Measurements from ENCODE around the gene ABHD16A. TPM values are rescaled to one million over a fixed set of nuclear protein-coding genes. Genes with fewer than 3 reads are reported as not detected.

The ABHD16A gene
- total RNA-seq (10 to 100 TPM; 57.8 to 75.1 TPM), total RNA-seq (6.0 to 7.3 reads per million in 2 donors)

DNA sequence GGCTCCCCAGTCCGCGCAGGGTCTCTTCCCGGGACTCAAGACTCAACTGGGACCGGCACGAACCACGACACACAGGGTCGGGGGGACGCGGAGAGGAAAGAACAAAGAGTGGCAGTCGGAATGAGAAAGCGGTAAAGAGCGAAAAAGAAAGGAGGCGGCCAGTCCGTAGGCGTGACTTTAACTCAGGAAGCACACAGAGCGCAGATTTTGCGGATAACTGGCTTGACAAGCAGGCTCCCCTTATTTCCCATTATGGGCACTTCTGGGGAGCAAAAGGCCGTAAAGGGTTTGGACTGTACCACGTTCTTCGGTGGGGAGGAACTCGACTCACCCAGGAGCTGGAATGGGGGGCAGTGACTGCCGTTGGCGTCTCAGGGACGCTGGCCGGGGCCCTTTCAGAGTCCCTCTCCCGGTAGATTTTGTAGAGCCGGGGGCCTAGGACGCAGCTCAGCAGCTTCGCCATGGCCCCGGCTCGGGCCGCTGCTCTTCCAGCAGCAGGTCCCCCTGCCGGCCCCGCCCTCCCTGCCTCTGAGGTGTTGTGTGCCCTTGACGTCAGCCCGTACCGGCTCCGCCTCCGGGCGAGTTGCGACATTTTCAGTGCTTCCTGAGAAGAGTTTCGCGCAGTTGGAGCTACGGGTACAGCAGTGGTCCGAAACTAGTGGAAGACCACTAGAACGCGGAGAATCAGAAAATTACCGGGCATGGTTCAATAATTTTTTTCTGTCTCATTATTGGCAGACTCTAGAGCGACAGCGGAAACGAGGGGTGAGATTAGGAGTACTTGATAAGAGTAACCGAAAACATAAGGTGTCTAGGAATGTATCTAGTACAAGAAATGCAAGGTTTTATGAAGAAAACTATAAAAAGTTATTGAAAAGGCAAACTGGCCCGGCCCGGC lies at the start of gene ABHD16A:
Gene ABHD16A, minus strand, starts transcription at position 506 of the 898 bp plus-strand sequence. Its CDS starts 43 bp downstream, at position 463.
- peaks cover 7% of the 10 kb centered on the region for H3K36me3 Mint-ChIP-seq (ENCODE audit: low read depth)
- H3K4me3 Mint-ChIP-seq, result peak within 1 kb of the TSS; percentile 100

DNA sequence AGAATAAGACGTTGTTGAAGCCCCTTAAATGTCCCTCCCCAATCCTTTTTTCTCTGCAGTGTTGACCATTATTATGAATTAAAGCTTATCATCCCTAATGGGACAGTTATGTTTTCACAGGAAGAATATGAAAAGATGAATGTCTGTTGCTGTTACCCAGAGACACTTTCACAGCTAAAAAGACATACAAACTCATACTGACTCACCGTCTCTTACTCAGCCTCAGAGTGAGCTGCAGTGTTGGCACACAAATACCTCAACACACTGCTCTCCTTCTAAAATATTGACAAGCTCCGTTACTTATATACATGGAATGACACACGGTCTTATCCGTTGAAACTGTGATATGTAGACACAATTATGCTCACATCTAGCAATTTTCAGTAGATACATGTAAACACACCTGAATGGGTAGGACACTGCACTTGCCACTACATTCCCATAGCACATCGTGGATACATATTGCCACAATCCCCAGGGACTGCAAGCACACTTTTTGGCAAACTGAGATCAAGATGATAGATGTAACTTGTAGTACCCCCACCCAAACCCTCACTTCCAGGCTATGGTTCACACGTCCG lies 49.7 kb upstream of the ABHD16A start:
- Mint-ChIP-seq H3K27ac (no peak overlapping the region), H3K4me3 (no peak overlapping the region), H3K27me3 (no peaks in the 10 kb centered on the region), H3K36me3 (ENCODE audit: low read depth) (no peaks in the 10 kb centered on the region), H3K4me1 (peaks cover 2% of the 10 kb centered on the region)
- ATAC-seq, result no peak
- no peaks in the 10 kb centered on the region for H3K9me3 ChIP-seq (ENCODE audit: control insufficient read depth, low read length, poor library complexity, severe bottlenecking)
- no peak for DNase-seq

More for the DNA sequence above, at the start of gene ABHD16A:
- ATAC-seq (peak; percentile 93), DNase-seq (peak; percentile 92 to 93 (median 93))
- no peaks in the 10 kb centered on the region for H3K9me3 ChIP-seq (ENCODE audit: control insufficient read depth, low read length, poor library complexity, severe bottlenecking)
- H3K27me3 Mint-ChIP-seq, result no peaks in the 10 kb centered on the region
- H3K4me1 Mint-ChIP-seq, result peaks cover 25% of the 10 kb centered on the region
- H3K27ac Mint-ChIP-seq, result peak within 1 kb of the TSS; percentile 100

DNA sequence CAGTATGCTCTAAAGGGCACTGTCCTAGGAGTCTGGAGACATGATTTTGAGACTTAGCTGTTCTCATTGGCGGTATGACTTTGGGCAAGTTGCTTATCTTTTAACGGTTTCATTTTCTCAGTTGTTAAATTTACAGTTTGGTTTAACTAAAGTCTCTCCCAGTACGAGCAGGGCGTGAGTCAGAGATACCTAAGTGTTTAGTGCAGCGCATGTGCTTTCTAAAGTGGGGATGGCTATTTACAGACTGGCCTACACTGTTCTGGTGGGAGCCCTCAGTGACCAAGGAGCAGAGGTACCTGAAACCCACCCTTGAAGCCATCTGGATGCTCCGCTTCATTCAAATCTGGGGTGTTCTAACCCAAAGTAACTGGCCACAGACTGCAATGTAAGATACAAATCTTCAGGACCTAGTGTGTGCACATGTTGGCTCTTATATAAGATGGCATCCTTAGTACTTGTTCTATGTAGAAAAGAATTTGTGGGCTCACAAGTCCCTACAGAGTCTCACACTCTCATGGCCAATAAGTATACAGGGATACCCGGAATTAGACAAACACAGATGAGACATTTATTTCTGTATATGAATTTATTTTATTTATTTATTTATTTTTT lies 47.4 kb upstream of the ABHD16A start:
- Mint-ChIP-seq H3K27ac (no peak overlapping the region), H3K36me3 (ENCODE audit: low read depth) (peaks cover 2% of the 10 kb centered on the region), H3K4me3 (no peak overlapping the region), H3K27me3 (no peaks in the 10 kb centered on the region), H3K4me1 (no peaks in the 10 kb centered on the region)
- no peaks in the 10 kb centered on the region for H3K9me3 ChIP-seq (ENCODE audit: control insufficient read depth, low read length, poor library complexity, severe bottlenecking)
- ATAC-seq (no peak), DNase-seq (no peak)

DNA sequence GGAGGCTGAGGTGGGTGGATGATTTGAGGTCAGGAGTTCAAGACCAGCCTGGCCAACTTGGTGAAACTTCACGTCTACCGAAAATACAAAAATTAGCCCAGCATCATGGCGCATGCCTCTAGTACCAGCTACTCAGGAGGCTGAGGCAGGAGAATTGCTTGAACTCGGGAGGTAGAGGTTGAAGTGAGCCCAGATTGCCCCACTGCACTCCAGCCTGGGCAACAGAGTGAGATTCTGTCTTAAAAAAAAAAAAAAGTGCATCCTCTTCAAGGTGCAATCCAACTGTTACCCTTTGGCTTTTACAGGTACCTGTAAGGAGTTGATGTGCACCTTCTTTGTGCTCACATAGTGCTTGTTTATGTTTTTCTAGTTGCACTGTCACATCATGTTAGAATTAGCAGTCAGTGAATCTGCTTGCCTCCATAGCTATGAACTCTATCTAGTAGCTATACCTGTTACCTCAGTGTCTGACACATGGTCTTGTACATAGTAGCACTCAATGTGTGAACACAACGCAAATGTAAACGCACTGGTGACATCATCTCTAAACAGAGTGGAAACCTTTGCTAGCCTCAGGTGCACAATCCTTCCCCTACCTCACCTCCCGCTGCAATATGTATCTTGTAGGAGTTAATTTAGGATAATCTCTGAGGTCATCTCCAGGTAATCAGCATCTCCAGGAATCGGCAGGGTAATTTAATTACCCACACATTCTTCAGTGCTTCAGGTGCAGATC lies 46.3 kb upstream of the ABHD16A start:
- no peak for ATAC-seq
- Mint-ChIP-seq H3K36me3 (ENCODE audit: low read depth) (peaks cover 2% of the 10 kb centered on the region), H3K27ac (no peak overlapping the region), H3K4me3 (no peak overlapping the region), H3K4me1 (no peaks in the 10 kb centered on the region), H3K27me3 (no peaks in the 10 kb centered on the region)
- no peaks in the 10 kb centered on the region for H3K9me3 ChIP-seq (ENCODE audit: control insufficient read depth, low read length, poor library complexity, severe bottlenecking)
- DNase-seq, result no peak

DNA sequence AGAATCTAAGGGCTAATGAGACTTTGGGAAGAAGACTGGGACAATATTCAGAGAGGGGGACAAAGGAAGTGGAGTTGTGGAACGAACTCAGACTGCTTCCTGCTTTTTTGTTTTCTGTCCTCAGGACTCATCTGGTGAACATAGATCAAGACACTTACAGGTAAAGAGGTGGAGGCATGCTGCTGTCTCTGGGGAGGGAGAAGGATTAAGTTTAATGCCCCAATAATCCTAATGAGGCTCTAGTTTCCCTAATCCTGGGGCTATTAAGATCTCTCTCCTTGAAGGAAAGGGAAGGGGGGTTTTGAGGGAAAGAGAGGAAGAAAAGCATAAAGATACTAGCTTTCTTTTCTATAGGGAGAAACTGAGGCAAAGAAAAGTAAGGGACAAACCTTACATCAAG lies 41.3 kb upstream of the ABHD16A start:
- Mint-ChIP-seq H3K36me3 (ENCODE audit: low read depth) (peaks cover 2% of the 10 kb centered on the region), H3K27me3 (no peaks in the 10 kb centered on the region), H3K27ac (no peak overlapping the region), H3K4me3 (no peak overlapping the region), H3K4me1 (peaks cover 20% of the 10 kb centered on the region)
- no peaks in the 10 kb centered on the region for H3K9me3 ChIP-seq (ENCODE audit: control insufficient read depth, low read length, poor library complexity, severe bottlenecking)
- ATAC-seq, result no peak
- no peak for DNase-seq

DNA sequence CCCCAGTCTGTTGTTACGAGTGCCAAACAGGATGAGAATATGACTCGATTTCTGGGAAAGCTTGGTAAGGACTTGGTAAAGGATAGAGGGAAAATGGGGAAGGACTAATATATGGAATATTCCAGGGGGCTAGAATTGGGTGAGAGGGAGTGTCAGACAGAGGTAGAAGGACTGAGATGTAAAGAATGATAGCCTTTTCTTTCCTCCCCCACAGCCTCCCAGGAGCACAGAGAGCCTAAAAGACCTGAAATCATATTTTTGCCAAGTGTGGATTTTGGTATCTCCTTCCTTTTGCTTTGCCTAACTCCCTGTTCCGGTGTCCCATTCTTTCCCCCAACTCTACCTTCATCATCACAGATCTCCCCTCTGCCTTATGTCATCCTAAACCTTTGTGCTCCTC lies 39.8 kb upstream of the ABHD16A start:
- ATAC-seq, result no peak
- H3K27ac Mint-ChIP-seq, result no peak overlapping the region
- peaks cover 35% of the 10 kb centered on the region for H3K4me1 Mint-ChIP-seq
- no peaks in the 10 kb centered on the region for H3K27me3 Mint-ChIP-seq
- no peak overlapping the region for H3K4me3 Mint-ChIP-seq
- H3K9me3 ChIP-seq (ENCODE audit: control insufficient read depth, low read length, poor library complexity, severe bottlenecking), result no peaks in the 10 kb centered on the region
- no peak for DNase-seq
- H3K36me3 Mint-ChIP-seq (ENCODE audit: low read depth), result peaks cover 2% of the 10 kb centered on the region

DNA sequence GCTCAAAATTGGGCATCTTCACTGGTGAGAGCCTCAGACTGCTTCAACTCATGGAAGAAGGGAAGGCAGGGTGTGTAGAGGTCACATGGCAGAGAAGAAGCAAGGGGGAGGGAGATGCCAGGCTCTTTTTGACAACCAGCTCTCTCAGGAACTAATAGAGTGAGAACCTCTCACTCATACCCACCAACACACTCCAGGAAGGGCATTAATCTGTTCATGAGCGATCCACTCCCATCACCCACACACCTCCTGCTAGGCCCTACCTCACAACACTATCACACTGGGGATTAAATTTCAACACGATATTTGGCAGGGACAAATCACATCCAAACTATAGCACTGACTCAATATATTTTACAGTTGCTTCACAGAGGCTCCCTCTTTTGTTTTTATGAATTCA lies 38.7 kb upstream of the ABHD16A start:
- H3K27ac Mint-ChIP-seq, result no peak overlapping the region
- DNase-seq, result no peak
- H3K4me3 Mint-ChIP-seq, result peak overlapping the region; percentile 33
- H3K36me3 Mint-ChIP-seq (ENCODE audit: low read depth), result no peaks in the 10 kb centered on the region
- H3K27me3 Mint-ChIP-seq, result no peaks in the 10 kb centered on the region
- ATAC-seq, result no peak
- H3K4me1 Mint-ChIP-seq, result peaks cover 45% of the 10 kb centered on the region
- no peaks in the 10 kb centered on the region for H3K9me3 ChIP-seq (ENCODE audit: control insufficient read depth, low read length, poor library complexity, severe bottlenecking)

DNA sequence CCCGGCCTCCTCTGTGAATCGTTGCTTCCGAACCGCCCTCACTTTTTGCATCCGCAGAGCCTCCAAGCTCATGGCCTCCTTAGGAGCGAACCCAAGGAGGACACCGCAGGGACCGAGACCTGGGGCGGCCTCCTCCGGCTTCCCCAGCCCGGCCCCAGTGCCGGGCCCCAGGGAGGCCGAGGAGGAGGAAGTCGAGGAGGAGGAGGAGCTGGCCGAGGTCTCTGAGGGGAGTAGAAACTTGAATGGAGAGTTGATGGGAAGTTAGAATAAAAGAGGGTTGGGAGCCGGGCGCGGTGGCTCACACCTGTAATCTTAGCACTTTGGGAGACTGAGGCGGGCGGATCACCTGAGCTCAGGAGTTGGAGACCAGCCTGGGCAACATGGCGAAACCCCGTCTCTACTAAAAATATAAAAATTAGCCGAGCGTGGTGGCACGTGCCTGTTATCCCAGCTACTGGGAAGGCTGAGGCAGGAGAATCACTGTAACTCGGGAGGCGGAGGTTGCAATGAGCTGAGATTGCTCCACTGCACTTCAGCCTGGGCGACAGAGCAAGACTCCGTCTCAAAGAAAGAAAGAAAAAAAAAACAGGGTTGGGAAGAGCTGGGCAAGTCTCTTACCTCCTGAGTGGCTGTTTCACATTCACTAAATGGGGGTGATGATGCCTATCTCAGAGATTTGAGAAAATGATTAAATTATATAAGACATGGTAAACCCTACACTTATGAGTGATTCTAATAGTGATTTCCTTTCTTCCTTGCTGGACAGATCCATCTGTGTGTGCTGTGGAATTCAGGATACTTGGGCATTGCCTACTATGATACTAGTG lies 37.5 kb upstream of the ABHD16A start:
- no peaks in the 10 kb centered on the region for H3K27me3 Mint-ChIP-seq
- H3K36me3 Mint-ChIP-seq (ENCODE audit: low read depth), result peaks cover 5% of the 10 kb centered on the region
- peaks cover 53% of the 10 kb centered on the region for H3K4me1 Mint-ChIP-seq
- H3K9me3 ChIP-seq (ENCODE audit: control insufficient read depth, low read length, poor library complexity, severe bottlenecking), result no peaks in the 10 kb centered on the region
- no peak for DNase-seq
- ATAC-seq, result no peak
- peak overlapping the region; percentile 96 for H3K27ac Mint-ChIP-seq
- peak overlapping the region; percentile 97 for H3K4me3 Mint-ChIP-seq

DNA sequence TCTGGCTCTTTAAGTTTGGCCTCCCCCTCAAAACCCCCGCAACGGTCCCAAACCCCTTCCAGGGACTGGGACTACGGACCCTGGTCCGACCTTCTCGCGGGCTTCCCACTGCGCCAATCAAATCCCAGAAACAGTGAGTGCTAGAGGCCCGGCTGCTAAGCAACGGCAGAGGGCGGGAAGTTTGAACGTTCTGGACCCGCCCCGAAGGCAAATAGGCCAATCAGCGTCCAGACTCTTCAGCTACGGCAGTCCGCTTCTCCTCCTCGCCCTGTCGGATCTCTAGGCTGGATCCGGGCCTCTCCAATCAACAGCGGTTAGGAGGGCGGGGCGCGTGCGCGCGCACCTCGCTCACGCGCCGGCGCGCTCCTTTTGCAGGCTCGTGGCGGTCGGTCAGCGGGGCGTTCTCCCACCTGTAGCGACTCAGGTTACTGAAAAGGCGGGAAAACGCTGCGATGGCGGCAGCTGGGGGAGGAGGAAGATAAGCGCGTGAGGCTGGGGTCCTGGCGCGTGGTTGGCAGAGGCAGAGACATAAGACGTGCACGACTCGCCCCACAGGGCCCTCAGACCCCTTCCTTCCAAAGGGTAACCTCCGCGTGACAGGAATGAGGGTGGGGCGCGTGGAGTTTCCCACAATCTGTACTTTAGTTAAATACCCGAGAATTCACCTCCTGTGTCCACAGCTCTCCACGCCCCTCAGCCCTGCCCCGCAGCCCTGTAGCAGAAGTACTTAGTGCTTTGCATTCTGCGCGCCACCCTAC lies 36.7 kb upstream of the ABHD16A start, which contains the start of gene MSH5:
Gene MSH5, plus strand, starts transcription at position 367 of the 758 bp plus-strand sequence. CDS start 462 bp downstream, outside the sequence.
- peak; percentile 90 for ATAC-seq
- H3K9me3 ChIP-seq (ENCODE audit: control insufficient read depth, low read length, poor library complexity, severe bottlenecking), result no peaks in the 10 kb centered on the region
- peak; percentile 87 to 94 (median 91) for DNase-seq
- H3K4me1 Mint-ChIP-seq, result peaks cover 61% of the 10 kb centered on the region
- peak within 1 kb of the TSS; percentile 99 for H3K4me3 Mint-ChIP-seq
- no peaks in the 10 kb centered on the region for H3K27me3 Mint-ChIP-seq
- peak within 1 kb of the TSS; percentile 96 for H3K27ac Mint-ChIP-seq
- H3K36me3 Mint-ChIP-seq (ENCODE audit: low read depth), result peaks cover 8% of the 10 kb centered on the region

DNA sequence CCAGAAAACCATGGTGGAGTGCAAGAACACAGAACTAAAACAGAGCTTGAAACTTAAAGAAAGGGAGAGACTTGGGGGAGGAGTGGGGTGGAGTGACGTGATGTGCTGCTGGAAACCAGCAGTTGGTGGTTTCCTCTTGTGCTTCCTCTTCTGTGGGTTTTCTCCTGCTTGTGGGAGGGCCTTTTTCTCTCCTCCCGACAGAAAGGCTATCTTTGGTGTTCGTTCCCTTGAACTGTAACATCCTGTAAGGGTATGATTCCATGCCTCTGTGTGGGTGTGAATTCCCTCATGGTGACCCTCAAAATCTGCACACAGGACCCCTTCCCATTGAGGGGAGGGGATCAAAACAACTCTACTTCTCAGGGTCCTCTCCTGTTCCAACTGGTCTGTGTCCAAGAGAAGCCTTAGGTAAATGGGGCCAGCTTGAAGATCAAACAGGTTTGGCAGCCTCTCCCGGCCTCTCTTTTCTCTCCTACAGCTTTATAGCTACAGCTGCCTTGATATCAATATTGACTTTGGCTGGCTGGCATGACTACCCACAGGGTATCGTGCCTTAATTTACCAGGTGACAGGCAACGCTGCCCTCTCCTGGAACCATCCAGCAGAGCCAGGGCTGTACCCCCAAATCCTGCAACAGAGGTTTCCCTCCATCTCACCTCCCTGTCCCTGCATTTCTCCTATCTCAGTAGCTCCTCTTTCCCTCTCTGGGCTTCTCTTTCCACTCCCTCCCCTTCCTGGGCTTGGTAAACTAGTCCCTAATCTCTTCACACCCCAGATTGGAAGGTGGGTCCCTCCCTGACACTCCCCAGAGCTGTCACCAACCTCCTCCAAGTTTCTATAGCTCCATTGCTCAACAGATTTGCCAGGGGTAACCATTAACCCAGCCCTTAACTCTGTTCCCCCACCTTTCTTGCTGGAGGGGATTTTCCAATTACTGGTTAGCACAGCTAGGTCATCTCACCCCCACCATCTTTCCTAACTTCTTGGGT lies 35.2 kb upstream of the ABHD16A start:
- H3K4me3 Mint-ChIP-seq, result peak overlapping the region; percentile 99
- no peaks in the 10 kb centered on the region for H3K9me3 ChIP-seq (ENCODE audit: control insufficient read depth, low read length, poor library complexity, severe bottlenecking)
- DNase-seq (peak; percentile 29 to 54 (median 39)), ATAC-seq (peak; percentile 58)
- peaks cover 8% of the 10 kb centered on the region for H3K36me3 Mint-ChIP-seq (ENCODE audit: low read depth)
- H3K27ac Mint-ChIP-seq, result peak overlapping the region; percentile 96
- H3K27me3 Mint-ChIP-seq, result no peaks in the 10 kb centered on the region
- H3K4me1 Mint-ChIP-seq, result peaks cover 67% of the 10 kb centered on the region

Data from T-helper 17 cell (primary cell).